GM18502 (cell line): ENCODE results near the gene NUMBL.
A peak's percentile ranks its signal among the peaks of the same experiment; 100 is the strongest.
"Not testable (repeated sequence)": the region's sequence is repeated elsewhere in the genome, so short reads cannot be mapped to it uniquely, and the experiment has no call there.

Experiments used
- ATAC-seq: cut with Tn5 transposase; IDR thresholded peaks from one replicate; pipeline ENCODE4 v1.9.1; 2021; ENCODE audit warnings: mild to moderate bottlenecking; ENCODE audit not compliant: unreplicated experiment, poor library complexity

NUMBL gene

GRCh38 chr19:40668991-40669614 lies 21.3 kb downstream of the NUMBL start:
- ATAC-seq = no peak

GRCh38 chr19:40667602-40668001 lies 22.8 kb downstream of the NUMBL start:
- no peak for ATAC-seq

- ATAC-seq = no peak
Measured at GRCh38 chr19:40666803-40667438, 23.5 kb downstream of the NUMBL start.

- ATAC-seq = no peak
Measured at GRCh38 chr19:40663695-40664692, 26.5 kb downstream of the NUMBL start.

GRCh38 chr19:40662925-40663694 lies 27.3 kb downstream of the NUMBL start:
- peak; percentile 85 for ATAC-seq

GRCh38 chr19:40661616-40662015 lies 28.8 kb downstream of the NUMBL start:
- ATAC-seq = no peak

- no peak for ATAC-seq
Measured at GRCh38 chr19:40659566-40659965, 30.9 kb downstream of the NUMBL start.

GRCh38 chr19:40659116-40659515 lies 31.3 kb downstream of the NUMBL start:
- ATAC-seq = no peak

GRCh38 chr19:40658031-40658430 lies 32.4 kb downstream of the NUMBL start:
- ATAC-seq = no peak

- not testable (repeated sequence) for ATAC-seq
Measured at GRCh38 chr19:40655684-40656083, 34.8 kb downstream of the NUMBL start.

GRCh38 chr19:40652303-40652702 lies 38.1 kb downstream of the NUMBL start:
- not testable (repeated sequence) for ATAC-seq

- ATAC-seq = no peak
Measured at GRCh38 chr19:40650749-40651305, 39.6 kb downstream of the NUMBL start.

- not testable (repeated sequence) for ATAC-seq
Measured at GRCh38 chr19:40649903-40650675, 40.4 kb downstream of the NUMBL start.

GRCh38 chr19:40646743-40647254 lies 43.7 kb downstream of the NUMBL start:
- no peak for ATAC-seq

- ATAC-seq = no peak
Measured at GRCh38 chr19:40642757-40643305, 47.6 kb downstream of the NUMBL start.

GRCh38 chr19:40642051-40642706 lies 48.3 kb downstream of the NUMBL start:
- ATAC-seq = no peak

GRCh38 chr19:40641281-40641680 lies 49.2 kb downstream of the NUMBL start:
- ATAC-seq = no peak

- no peak for ATAC-seq
Measured at GRCh38 chr19:40640744-40641143, 49.7 kb downstream of the NUMBL start.
